HepG2 (cell line): Measurements from ENCODE around the gene THEM4. TPM values are rescaled to one million over a fixed set of nuclear protein-coding genes. Genes with fewer than 3 reads are reported as not detected.
A peak's percentile ranks its signal among the peaks of the same experiment; 100 is the strongest.

ENCODE experiments used
- ATAC-seq: fragments of 200-7000 bp; cut with Tn5 transposase; 3 replicates; pipeline ENCODE4 v1.9.1; 2020; ENCODE audit warnings: mild to moderate bottlenecking, moderate library complexity
- BruUV-seq: library from RNA; stranded (reverse); fragments of 400-500 nt; replicated peaks from 2 replicates; lab custom pipeline; 2021; lab: Mats Ljungman, UMichigan
- CTCF ChIA-PET: fragments of 300-600 bp; formaldehyde crosslinking; extraction: SDS; loops from one replicate; lab custom pipeline; 2021; ENCODE audit warnings: low total read pairs, inconsistent platforms, low intra/inter-chr PET ratio; lab: Yijun Ruan, JAX
- POLR2A ChIA-PET: fragments of 350-600 bp; sonication (Branson Sonifier 250); formaldehyde crosslinking; loops from one replicate; lab custom pipeline; 2020; ENCODE audit warnings: antibody characterized with exemption, inconsistent platforms; lab: Yijun Ruan, JAX
- DNase-seq: peaks from one replicate; pipeline ENCODE4 v3.0.0-alpha.2; 2015; ENCODE audit warnings: low spot score
- FAIRE-seq: peaks from 3 replicates; lab custom pipeline; 2011; peaks lifted over from hg19 to GRCh38; lab: Jason Lieb, UNC
- H2AFZ ChIP-seq: one replicate; pipeline ENCODE4 v1.6.1; 2011; ENCODE audit warnings: low read length, inconsistent platforms
- H3K27ac ChIP-seq: fragments of 300-600 bp; 3 replicates; pipeline ENCODE4 v1.8.0; 2011; ENCODE audit warnings: mixed run types, mild to moderate bottlenecking, mixed read lengths, low read length, inconsistent platforms; ENCODE audit not compliant: insufficient read depth; ENCODE audit errors: extremely low read length
- H3K27me3 ChIP-seq, 2 experiments: fragments of 200-600 bp in 1 of 2; 2 replicates in 1 of 2; 3 replicates in 1 of 2; pipeline versions ENCODE4 v1.6.0 to v1.8.0; 2011; ENCODE audit warnings: low read length in 2 of 2, mild to moderate bottlenecking in 2 of 2, moderate library complexity in 2 of 2, inconsistent platforms in 1 of 2; ENCODE audit not compliant: insufficient read depth in 2 of 2, control insufficient read depth in 1 of 2
- H3K36me3 ChIP-seq, 2 experiments: fragments of 200-600 bp in 1 of 2; replicated peaks in 1 of 2; 2 replicates in 1 of 2; 3 replicates in 1 of 2; pipeline versions ENCODE4 v1.5.1 to v1.8.0; 2011; ENCODE audit warnings: low read length in 2 of 2, inconsistent platforms in 1 of 2; ENCODE audit not compliant: insufficient read depth in 2 of 2, control insufficient read depth in 1 of 2
- H3K4me1 ChIP-seq: 2 replicates; pipeline ENCODE4 v1.5.1; 2012; ENCODE audit warnings: low read length, inconsistent platforms; ENCODE audit not compliant: insufficient read depth
- H3K4me2 ChIP-seq: 2 replicates; pipeline ENCODE4 v1.6.0; 2011; ENCODE audit warnings: low read depth, low read length, inconsistent platforms
- H3K4me3 ChIP-seq, 3 experiments: fragments of 200-600 bp in 1 of 3; sonication (generic), shearing (Covaris generic) in 1 of 3; replicated peaks in 1 of 3; 2 replicates each; pipeline ENCODE4 v1.5.1; 2011 to 2016; ENCODE audit warnings: low read length in 3 of 3, inconsistent platforms in 2 of 3, low read depth in 2 of 3, mild to moderate bottlenecking in 2 of 3, control low read depth in 1 of 3, mixed read lengths in 1 of 3; ENCODE audit not compliant: insufficient read depth in 1 of 3
- H3K79me2 ChIP-seq: one replicate; pipeline ENCODE4 v1.6.1; 2011; ENCODE audit warnings: low read length, inconsistent platforms; ENCODE audit not compliant: insufficient read depth
- H3K9ac ChIP-seq: 2 replicates; pipeline ENCODE4 v1.6.0; 2011; ENCODE audit warnings: mild to moderate bottlenecking, low read depth, low read length, inconsistent platforms; ENCODE audit not compliant: insufficient read depth
- H3K9me3 ChIP-seq: 2 replicates; pipeline ENCODE4 v1.5.1; 2012; ENCODE audit warnings: mild to moderate bottlenecking, low read length
- H4K20me1 ChIP-seq: 2 replicates; pipeline ENCODE4 v1.6.0; 2011; ENCODE audit warnings: inconsistent platforms, mild to moderate bottlenecking, low read length, moderate library complexity; ENCODE audit not compliant: insufficient read depth
- MTA3 ChIP-seq: sonication (generic); formaldehyde crosslinking; IDR thresholded peaks from 2 replicates; pipeline ENCODE4 v1.4.0; 2020; ENCODE audit warnings: missing genetic modification reagents
- SPEN ChIP-seq: sonication (generic); formaldehyde crosslinking; IDR thresholded peaks from 2 replicates; pipeline ENCODE4 v1.5.1; 2020; ENCODE audit warnings: low read depth, mild to moderate bottlenecking, missing genetic modification reagents
- TAF15 ChIP-seq: fragments of 200-400 bp; formaldehyde crosslinking; IDR thresholded peaks from one replicate; pipeline ENCODE4 v1.6.1; 2018; ENCODE audit warnings: mild to moderate bottlenecking, low read depth, low read length; ENCODE audit not compliant: poor library complexity, severe bottlenecking
- ZFY ChIP-seq: sonication (generic); formaldehyde crosslinking; IDR thresholded peaks from 2 replicates; pipeline ENCODE4 v1.4.0; 2020; ENCODE audit warnings: missing genetic modification reagents
- WGBS: methylation state at CpG from one replicate; pipeline ENCODE4 v1.1.6; 2017; ENCODE audit warnings: low lambda C conversion rate; 5-methylcytosine and 5-hydroxymethylcytosine counted together
- in situ Hi-C: cut with HindIII; loops from 2 replicates; pipeline ENCODE4 v1.10.0; 2017; ENCODE audit warnings: low pct_unique_long_range_greater_than_20kb; ENCODE audit not compliant: extremely low pct_ligation_motif_present
- intact Hi-C: fragments of 100-400 bp; cut with micrococcal nuclease; formaldehyde crosslinking; loops from one replicate; pipeline ENCODE4 v1.10.0; 2022; ENCODE audit not compliant: unreplicated experiment
- polyA plus RNA-seq, 8 experiments: library from polyadenylated mRNA; depleted of rRNA in 3 of 8; stranded (reverse) in 7 of 8; unstranded in 1 of 8; fragments of >200 nt; fragmentation: Illumina TruSeq in 4 of 8; extraction: Trizol in 4 of 8; gene quantifications; 2 replicates each; pipeline versions ENCODE4 v1.2.1 to v1.2.3, GENCODE V29; 2011 to 2016; ENCODE audit warnings: low read depth in 4 of 8, missing spikeins in 1 of 8, mixed read lengths in 1 of 8; ENCODE audit not compliant: insufficient read depth in 1 of 8
- total RNA-seq, 5 experiments: library from RNA; depleted of rRNA; stranded (reverse); fragments of >200 nt; fragmentation: Illumina TruSeq; extraction: Trizol; gene quantifications; 2 replicates each; pipeline ENCODE4 v1.2.3, GENCODE V29; 2016; ENCODE audit warnings: low read depth in 1 of 5
- TF ChIP-seq, protein P1 (sequence below): IDR thresholded peaks from 2 replicates; pipeline ENCODE4 v1.6.1; 2012; ENCODE audit warnings: inconsistent platforms
- TF ChIP-seq, protein P2 (sequence below): sonication (generic); formaldehyde crosslinking; IDR thresholded peaks from 2 replicates; pipeline ENCODE4 v1.5.1; 2020; ENCODE audit warnings: mild to moderate bottlenecking, missing genetic modification reagents, moderate library complexity

Gene THEM4
- total and polyA plus RNA-seq, 2 of the 13 experiments (the other 11 are each of a cell fraction or from before 2014, with no cell fraction given), result 10.9 to 13.9 TPM

DNA sequence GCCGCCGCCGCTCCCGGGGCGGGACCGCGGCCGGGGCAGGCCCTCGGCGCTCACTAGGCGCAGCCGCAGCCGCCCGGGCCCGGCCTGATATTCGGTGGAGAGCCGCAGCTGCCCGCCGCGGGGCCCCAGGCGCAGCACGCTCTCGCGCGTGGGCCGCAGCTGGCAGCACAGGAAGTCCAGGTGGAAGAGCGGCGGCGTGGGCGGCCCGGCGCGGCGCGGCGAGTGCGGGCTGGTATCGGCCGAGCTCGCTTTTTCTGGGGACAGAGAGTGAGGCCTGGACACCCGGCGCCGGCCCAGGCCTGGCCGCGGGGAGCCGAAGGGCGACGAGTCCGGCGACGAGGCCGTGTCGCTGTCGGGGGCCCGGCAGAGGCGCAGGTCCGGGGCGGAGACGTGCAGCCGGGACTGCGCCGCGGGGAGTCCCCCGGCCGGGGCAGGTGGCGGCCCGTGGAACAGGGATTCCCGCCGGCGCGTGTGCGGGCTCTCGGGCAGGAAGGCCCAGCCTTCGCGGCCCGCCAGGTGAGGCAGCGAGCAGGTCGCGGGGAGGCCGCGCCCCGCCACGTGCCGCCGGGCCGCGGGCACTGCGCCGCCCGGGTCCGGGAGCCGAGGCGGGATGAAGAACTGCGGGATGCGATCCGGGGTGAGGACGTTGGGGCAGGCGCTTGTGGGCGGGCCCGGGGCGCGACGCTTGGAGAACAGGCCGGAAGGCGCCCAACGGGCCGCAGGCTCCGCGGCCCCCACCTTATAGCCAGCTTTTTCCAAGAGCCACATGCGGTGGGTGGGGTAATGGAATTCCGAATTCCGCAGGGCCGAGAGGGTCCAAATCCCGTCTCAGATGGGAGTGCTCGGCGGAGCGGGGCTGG lies 70.9 kb downstream of the THEM4 start:
- FAIRE-seq (no peak), ATAC-seq (peak; percentile 11; the same call in 1 of the 3 replicates), DNase-seq (no peak)
- no peak overlapping the region for H3K9ac ChIP-seq
- no peaks in the 10 kb centered on the region for H3K79me2 ChIP-seq
- H4K20me1 ChIP-seq, result no peaks in the 10 kb centered on the region
- no peaks in the 10 kb centered on the region for H3K9me3 ChIP-seq
- no peaks in the 10 kb centered on the region for H3K27me3 ChIP-seq
- intact Hi-C loops, result loop anchor here (10.0 kb wide), 3 partner anchors 74 to 394 kb away; partner anchors contain the start of genes MRPL9 and TUFT1
- in situ Hi-C loops, result loop anchor here (10.0 kb wide), 2 partner anchors 124 to 244 kb away; partner anchors contain the start of gene CELF3
- ChIA-PET POLR2A (no interaction called here), CTCF (no interaction called here)
- H3K4me3 ChIP-seq, result peak overlapping the region in 1 of 3 experiments; percentile 27; a peak in 1 of 6 replicates
- H3K4me1 ChIP-seq, result peaks cover 70% of the 10 kb centered on the region
- TF ChIP-seq TAF15 (no peak), SPEN (CRISPR knock-in tag) (no peak), ZFY (CRISPR knock-in tag) (peak; percentile 32; the same call in 1 of the 2 replicates)
- no TSS peak for BruUV-seq
- H2AFZ ChIP-seq, result no peak overlapping the region
- H3K27ac ChIP-seq, result no peak overlapping the region
- 84% methylated on average over 91 of the region's 117 CpGs for WGBS
- H3K4me2 ChIP-seq, result peak overlapping the region; percentile 26
- H3K36me3 ChIP-seq, result no peaks in the 10 kb centered on the region

DNA sequence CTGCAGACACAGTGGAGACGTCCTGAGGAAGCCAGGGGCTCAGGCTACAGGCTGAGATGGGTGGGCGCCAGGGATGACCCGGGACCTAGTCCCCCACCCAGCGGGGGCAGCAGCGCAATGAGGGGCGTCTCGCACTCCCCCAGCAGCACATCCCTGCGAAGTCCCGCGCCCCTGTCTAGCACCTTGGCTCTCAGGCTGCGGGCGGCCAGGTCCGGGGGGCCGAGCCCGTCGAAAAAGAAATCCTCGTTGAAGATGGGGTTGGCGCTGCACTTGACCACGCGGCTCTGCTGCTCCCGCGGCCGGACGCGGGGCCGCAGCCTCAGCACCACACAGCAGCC lies 71.5 kb downstream of the THEM4 start:
- peak overlapping the region in 1 of 3 experiments; percentile 27; a peak in 1 of 6 replicates for H3K4me3 ChIP-seq
- in situ Hi-C loops, result loop anchor here (10.0 kb wide), 2 partner anchors 123 to 243 kb away; partner anchors contain the start of gene CELF3
- no peak overlapping the region for H3K27ac ChIP-seq
- H3K79me2 ChIP-seq, result no peaks in the 10 kb centered on the region
- ChIA-PET POLR2A (no interaction called here), CTCF (interaction anchor here (2.5 kb wide), 1 partner anchor 244 kb away, joined by 14 read pairs; no protein-coding TSS in a partner anchor)
- no TSS peak for BruUV-seq
- H2AFZ ChIP-seq, result no peak overlapping the region
- no peaks in the 10 kb centered on the region for H4K20me1 ChIP-seq
- no peak for FAIRE-seq
- TF ChIP-seq, protein P1, sequence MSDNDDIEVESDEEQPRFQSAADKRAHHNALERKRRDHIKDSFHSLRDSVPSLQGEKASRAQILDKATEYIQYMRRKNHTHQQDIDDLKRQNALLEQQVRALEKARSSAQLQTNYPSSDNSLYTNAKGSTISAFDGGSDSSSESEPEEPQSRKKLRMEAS, result 0 out of 2 replicates have a peak, but pooled peaks have one; percentile 31
- TF ChIP-seq, protein P2, sequence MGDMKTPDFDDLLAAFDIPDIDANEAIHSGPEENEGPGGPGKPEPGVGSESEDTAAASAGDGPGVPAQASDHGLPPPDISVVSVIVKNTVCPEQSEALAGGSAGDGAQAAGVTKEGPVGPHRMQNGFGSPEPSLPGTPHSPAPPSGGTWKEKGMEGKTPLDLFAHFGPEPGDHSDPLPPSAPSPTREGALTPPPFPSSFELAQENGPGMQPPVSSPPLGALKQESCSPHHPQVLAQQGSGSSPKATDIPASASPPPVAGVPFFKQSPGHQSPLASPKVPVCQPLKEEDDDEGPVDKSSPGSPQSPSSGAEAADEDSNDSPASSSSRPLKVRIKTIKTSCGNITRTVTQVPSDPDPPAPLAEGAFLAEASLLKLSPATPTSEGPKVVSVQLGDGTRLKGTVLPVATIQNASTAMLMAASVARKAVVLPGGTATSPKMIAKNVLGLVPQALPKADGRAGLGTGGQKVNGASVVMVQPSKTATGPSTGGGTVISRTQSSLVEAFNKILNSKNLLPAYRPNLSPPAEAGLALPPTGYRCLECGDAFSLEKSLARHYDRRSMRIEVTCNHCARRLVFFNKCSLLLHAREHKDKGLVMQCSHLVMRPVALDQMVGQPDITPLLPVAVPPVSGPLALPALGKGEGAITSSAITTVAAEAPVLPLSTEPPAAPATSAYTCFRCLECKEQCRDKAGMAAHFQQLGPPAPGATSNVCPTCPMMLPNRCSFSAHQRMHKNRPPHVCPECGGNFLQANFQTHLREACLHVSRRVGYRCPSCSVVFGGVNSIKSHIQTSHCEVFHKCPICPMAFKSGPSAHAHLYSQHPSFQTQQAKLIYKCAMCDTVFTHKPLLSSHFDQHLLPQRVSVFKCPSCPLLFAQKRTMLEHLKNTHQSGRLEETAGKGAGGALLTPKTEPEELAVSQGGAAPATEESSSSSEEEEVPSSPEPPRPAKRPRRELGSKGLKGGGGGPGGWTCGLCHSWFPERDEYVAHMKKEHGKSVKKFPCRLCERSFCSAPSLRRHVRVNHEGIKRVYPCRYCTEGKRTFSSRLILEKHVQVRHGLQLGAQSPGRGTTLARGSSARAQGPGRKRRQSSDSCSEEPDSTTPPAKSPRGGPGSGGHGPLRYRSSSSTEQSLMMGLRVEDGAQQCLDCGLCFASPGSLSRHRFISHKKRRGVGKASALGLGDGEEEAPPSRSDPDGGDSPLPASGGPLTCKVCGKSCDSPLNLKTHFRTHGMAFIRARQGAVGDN, result peak; percentile 38; the same call in 1 of the 2 replicates
- TF ChIP-seq MTA3, result no peak
- TF ChIP-seq, all 625 proteins: peak for 2
- Histone ChIP-seq H3K36me3 (no peaks in the 10 kb centered on the region), H3K27me3 (no peaks in the 10 kb centered on the region), H3K9ac (no peak overlapping the region), H3K4me1 (peaks cover 76% of the 10 kb centered on the region), H3K9me3 (no peaks in the 10 kb centered on the region), H3K4me2 (peak overlapping the region; percentile 26)
- intact Hi-C loops, result loop anchor here (2.0 to 10.0 kb wide), 4 partner anchors 73 to 393 kb away; partner anchors contain the start of genes MRPL9 and TUFT1
- 22% methylated on average over 1 of the region's 26 CpGs for WGBS
- DNase-seq (no peak), ATAC-seq (no peak)
